CD4-positive, alpha-beta T cell (primary cell): ENCODE data around the gene CARM1. TPM values are rescaled to one million over a fixed set of nuclear protein-coding genes. Genes with fewer than 3 reads are reported as not detected.

Source experiments
- ATAC-seq: fragments of 200-7000 bp; cut with Tn5 transposase; one replicate; pipeline ENCODE4 v1.10.0; 2022; ENCODE audit warnings: mild to moderate bottlenecking; ENCODE audit not compliant: poor library complexity
- CTCF ChIA-PET: fragments of 350-600 bp; sonication (Branson Sonifier 250); formaldehyde crosslinking; loops from one replicate; lab custom pipeline; 2021; ENCODE audit warnings: antibody characterized with exemption, inconsistent platforms; lab: Charles Lee
- POLR2A ChIA-PET: fragments of 350-600 bp; sonication (Branson Sonifier 250); formaldehyde crosslinking; loops from one replicate; lab custom pipeline; 2021; ENCODE audit warnings: antibody characterized with exemption, inconsistent platforms; lab: Charles Lee
- DNase-seq, 14 experiments: peaks; one replicate each; pipeline ENCODE4 v3.0.0-alpha.2; 2013 to 2020; ENCODE audit warnings: mixed read lengths in 2 of 14
- H3K27ac ChIP-seq, 2 donors: one replicate each; pipeline versions ENCODE4 v1.5.1 to v1.7.0; 2013; ENCODE audit warnings: low read length in 2 of 2, low read depth in 1 of 2, mild to moderate bottlenecking in 1 of 2
- H3K27me3 ChIP-seq, 2 experiments: 1 replicate in 1 of 2; 2 replicates in 1 of 2; pipeline versions ENCODE4 v1.6.1 to v1.7.0; 2013; ENCODE audit warnings: low read length in 2 of 2, control low read depth in 1 of 2, mild to moderate bottlenecking in 1 of 2, moderate library complexity in 1 of 2; ENCODE audit not compliant: insufficient read depth in 2 of 2, control insufficient read depth in 1 of 2
- H3K36me3 ChIP-seq: one replicate; pipeline ENCODE4 v1.6.1; 2013; ENCODE audit warnings: low read length, control low read depth; ENCODE audit not compliant: insufficient read depth
- H3K4me1 ChIP-seq: one replicate; pipeline ENCODE4 v1.6.1; 2013; ENCODE audit warnings: low read length, control low read depth; ENCODE audit not compliant: insufficient read depth
- H3K4me3 ChIP-seq: one replicate; pipeline ENCODE4 v1.5.1; 2013; ENCODE audit warnings: mild to moderate bottlenecking, low read length, moderate library complexity
- H3K9me3 ChIP-seq, 2 experiments: 1 replicate in 1 of 2; 2 replicates in 1 of 2; pipeline versions ENCODE4 v1.6.1 to v1.7.0; 2013; ENCODE audit warnings: low read length in 2 of 2, mild to moderate bottlenecking in 2 of 2, control low read depth in 1 of 2, moderate library complexity in 1 of 2; ENCODE audit not compliant: control insufficient read depth in 1 of 2, insufficient read depth in 1 of 2
- H3K27ac Mint-ChIP-seq: one replicate; pipeline ENCODE4 v1.8.0; 2020; ENCODE audit warnings: mixed read lengths
- H3K27me3 Mint-ChIP-seq: one replicate; pipeline ENCODE4 v1.8.0; 2021; ENCODE audit warnings: mixed read lengths
- H3K36me3 Mint-ChIP-seq: one replicate; pipeline ENCODE4 v1.8.0; 2021; ENCODE audit warnings: low read depth, mixed read lengths
- H3K4me1 Mint-ChIP-seq: one replicate; pipeline ENCODE4 v1.8.0; 2021; ENCODE audit warnings: low read depth, mixed read lengths
- H3K4me3 Mint-ChIP-seq: one replicate; pipeline ENCODE4 v1.8.0; 2020; ENCODE audit warnings: mild to moderate bottlenecking, mixed read lengths
- H3K9me3 Mint-ChIP-seq: one replicate; pipeline ENCODE4 v1.8.0; 2020; ENCODE audit warnings: mixed read lengths
- intact Hi-C, 2 experiments: fragments of 100-400 bp; cut with DNase I in 1 of 2; cut with micrococcal nuclease in 1 of 2; formaldehyde crosslinking; loops; one replicate each; pipeline versions ENCODE4 v1.15.1 to v1.9.0; 2023 to 2025; cut with DNase I, micrococcal nuclease
- total RNA-seq, 174 experiments: library from RNA in 2 of 174; stranded (reverse) in 2 of 174; gene quantifications; one replicate each; pipeline ENCODE4 v1.2.3 and lab custom pipeline; 2021 to 2026
- TF ChIP-seq, protein P1 (sequence below): fragments of 200-600 bp; IDR thresholded peaks from one replicate; pipeline ENCODE4 v1.8.0; 2022; ENCODE audit warnings: antibody characterized with exemption, mild to moderate bottlenecking

The CARM1 gene
- total RNA-seq, 2 experiments from 2014 or later = 17.5 to 18.0 TPM

- ATAC-seq (no peak), DNase-seq (peak in 1 of 14 experiments; percentile 15)
- Histone ChIP-seq H3K27me3 (no peaks in the 10 kb centered on the region), H3K9me3 (no peaks in the 10 kb centered on the region), H3K36me3 (peaks cover 44% of the 10 kb centered on the region), H3K4me3 (no peak overlapping the region), H3K27ac (no peak overlapping the region), H3K4me1 (no peaks in the 10 kb centered on the region)
- Mint-ChIP-seq H3K9me3 (no peaks in the 10 kb centered on the region), H3K36me3 (peaks cover 15% of the 10 kb centered on the region), H3K4me1 (no peaks in the 10 kb centered on the region), H3K27me3 (no peaks in the 10 kb centered on the region), H3K4me3 (no peak overlapping the region), H3K27ac (no peak overlapping the region)
- ChIA-PET CTCF (no interaction called here), POLR2A (no interaction called here)
- TF ChIP-seq, protein P1, sequence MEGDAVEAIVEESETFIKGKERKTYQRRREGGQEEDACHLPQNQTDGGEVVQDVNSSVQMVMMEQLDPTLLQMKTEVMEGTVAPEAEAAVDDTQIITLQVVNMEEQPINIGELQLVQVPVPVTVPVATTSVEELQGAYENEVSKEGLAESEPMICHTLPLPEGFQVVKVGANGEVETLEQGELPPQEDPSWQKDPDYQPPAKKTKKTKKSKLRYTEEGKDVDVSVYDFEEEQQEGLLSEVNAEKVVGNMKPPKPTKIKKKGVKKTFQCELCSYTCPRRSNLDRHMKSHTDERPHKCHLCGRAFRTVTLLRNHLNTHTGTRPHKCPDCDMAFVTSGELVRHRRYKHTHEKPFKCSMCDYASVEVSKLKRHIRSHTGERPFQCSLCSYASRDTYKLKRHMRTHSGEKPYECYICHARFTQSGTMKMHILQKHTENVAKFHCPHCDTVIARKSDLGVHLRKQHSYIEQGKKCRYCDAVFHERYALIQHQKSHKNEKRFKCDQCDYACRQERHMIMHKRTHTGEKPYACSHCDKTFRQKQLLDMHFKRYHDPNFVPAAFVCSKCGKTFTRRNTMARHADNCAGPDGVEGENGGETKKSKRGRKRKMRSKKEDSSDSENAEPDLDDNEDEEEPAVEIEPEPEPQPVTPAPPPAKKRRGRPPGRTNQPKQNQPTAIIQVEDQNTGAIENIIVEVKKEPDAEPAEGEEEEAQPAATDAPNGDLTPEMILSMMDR = no peak
- intact Hi-C loops = no loop called here
Measured at GRCh38 chr19:10912619-10913018, 41.3 kb downstream of the CARM1 start.

DNA sequence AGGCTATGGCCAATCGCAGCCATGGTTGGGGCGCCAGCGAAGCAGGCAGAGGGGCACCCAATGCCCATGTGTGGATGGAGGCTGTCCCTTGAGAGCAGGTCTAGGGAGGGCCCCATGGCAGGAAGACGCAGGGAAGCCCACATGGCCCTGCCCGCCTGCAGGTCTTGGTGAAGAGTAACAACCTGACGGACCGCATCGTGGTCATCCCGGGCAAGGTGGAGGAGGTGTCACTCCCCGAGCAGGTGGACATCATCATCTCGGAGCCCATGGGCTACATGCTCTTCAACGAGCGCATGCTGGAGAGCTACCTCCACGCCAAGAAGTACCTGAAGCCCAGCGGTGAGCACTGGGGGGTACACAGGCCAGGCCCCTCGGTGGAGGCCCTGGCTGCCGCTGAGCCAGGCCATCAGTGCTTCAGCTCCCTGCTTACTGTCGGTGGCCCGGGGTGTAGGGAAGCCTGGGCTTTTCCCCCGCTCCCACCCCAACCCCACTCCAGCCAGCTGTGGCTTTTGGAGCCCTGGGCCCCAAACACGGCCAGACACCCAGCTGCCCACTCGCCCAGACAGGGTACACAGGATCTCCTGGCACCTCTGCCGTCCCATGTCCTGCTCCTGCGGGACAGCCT is 42.5 kb downstream of the CARM1 start:
- Mint-ChIP-seq H3K9me3 (no peaks in the 10 kb centered on the region), H3K4me3 (no peak overlapping the region), H3K4me1 (no peaks in the 10 kb centered on the region), H3K36me3 (peaks cover 15% of the 10 kb centered on the region), H3K27me3 (no peaks in the 10 kb centered on the region), H3K27ac (no peak overlapping the region)
- CTCF ChIA-PET = no interaction called here
- Histone ChIP-seq H3K27me3 (no peaks in the 10 kb centered on the region), H3K4me1 (no peaks in the 10 kb centered on the region), H3K4me3 (no peak overlapping the region), H3K9me3 (no peaks in the 10 kb centered on the region), H3K27ac (no peak overlapping the region), H3K36me3 (peaks cover 35% of the 10 kb centered on the region)
- ATAC-seq = no peak
- TF ChIP-seq, protein P1 = no peak
- intact Hi-C loops = no loop called here
- POLR2A ChIA-PET = no interaction called here
- DNase-seq = peak in 1 of 14 experiments; percentile 16

DNA sequence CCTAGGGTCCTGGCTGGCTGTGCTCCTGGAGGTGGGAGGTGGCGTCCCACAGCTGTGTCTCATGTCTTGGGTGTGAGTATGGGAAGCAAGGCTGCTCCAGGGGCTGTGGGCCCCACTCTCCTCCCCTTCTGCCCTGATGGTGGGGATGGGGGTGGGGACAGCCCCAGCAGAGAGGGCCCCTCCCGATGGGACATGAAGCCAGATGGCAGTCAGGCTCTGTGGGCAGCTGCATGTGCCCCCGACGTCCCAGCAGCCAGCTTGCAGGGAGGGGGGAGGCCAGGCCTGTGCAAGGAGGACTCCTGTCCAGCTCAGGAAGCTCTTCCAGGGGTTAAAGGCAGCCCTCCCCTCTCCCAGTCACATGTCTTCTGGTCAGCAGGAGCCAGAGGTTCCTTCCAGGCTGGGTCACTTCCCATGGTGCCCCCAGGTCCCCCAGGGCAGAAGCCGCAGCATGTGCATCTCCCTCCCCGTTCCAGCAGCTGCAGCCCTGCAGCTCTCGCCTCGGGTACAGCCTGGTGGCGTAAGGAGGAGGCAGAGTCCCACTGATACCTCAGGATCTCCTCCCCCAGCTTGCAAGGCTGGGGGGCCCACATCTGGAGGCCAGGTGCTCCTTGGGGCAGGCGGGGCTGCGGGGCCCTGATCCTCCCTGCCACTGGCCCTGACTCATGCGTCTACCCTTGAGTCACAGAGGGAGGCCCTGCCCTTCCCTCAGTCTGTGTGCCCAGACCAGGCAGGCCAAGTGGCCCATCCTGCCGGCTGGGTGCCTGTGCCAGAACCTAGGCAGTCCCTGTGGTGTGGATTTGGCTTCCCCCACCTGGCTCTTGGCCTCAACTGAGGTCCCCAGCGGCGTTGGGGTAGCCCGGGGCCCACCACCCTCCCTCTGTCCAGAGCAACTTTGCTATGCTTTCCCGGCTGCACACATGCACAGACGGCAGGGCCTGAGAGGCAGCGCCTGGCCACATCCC is 44.1 kb downstream of the CARM1 start:
- no peak overlapping the region for H3K27ac Mint-ChIP-seq
- peaks cover 24% of the 10 kb centered on the region for H3K36me3 Mint-ChIP-seq
- Histone ChIP-seq H3K36me3 (peaks cover 41% of the 10 kb centered on the region), H3K4me1 (no peaks in the 10 kb centered on the region), H3K27me3 (no peaks in the 10 kb centered on the region), H3K4me3 (no peak overlapping the region), H3K9me3 (no peaks in the 10 kb centered on the region), H3K27ac (no peak overlapping the region)
- DNase-seq (peak in 1 of 14 experiments; percentile 17), ATAC-seq (no peak)
- intact Hi-C loops = no loop called here
- no peak overlapping the region for H3K4me3 Mint-ChIP-seq
- H3K9me3 Mint-ChIP-seq = no peaks in the 10 kb centered on the region
- H3K27me3 Mint-ChIP-seq = no peaks in the 10 kb centered on the region
- H3K4me1 Mint-ChIP-seq = no peaks in the 10 kb centered on the region
- TF ChIP-seq, protein P1 = no peak
- ChIA-PET CTCF (no interaction called here), POLR2A (no interaction called here)
